Measurements from ENCODE around the gene ITPRIPL2. TPM values are rescaled to one million over a fixed set of nuclear protein-coding genes. Genes with fewer than 3 reads are reported as not detected.

Gene ITPRIPL2
- total RNA-seq, 2 donors from 2014 or later: 11.2 to 31.9 TPM

DNA sequence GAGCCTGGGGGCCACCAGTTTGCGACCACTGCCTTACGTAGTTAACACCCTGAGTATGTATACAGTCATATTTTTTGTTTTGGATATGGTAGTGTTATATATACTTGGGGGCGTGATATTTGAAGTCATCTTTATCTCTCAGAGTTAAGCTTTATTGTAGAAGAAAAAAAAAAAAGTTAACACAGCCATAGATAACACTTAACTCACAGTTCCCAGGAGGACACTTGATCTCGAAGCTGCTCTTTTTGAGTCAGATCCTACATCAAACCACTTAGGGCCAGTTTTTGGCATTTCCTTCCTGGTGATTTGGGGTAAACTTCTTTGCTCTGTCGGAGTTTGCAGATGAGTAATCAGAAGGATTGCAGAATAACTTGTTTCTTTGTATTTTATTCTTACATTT is 5.8 kb downstream of the ITPRIPL2 start:
- Mint-ChIP-seq H3K4me1 (ENCODE audit: low read depth in 2 of 2) (peaks cover 17 to 31% of the 10 kb centered on the region in 2 donors), H3K27ac (peak overlapping the region; percentile 80 to 96), H3K27me3 (peaks cover 0 to 10% of the 10 kb centered on the region in 2 donors), H3K4me3 (peak overlapping the region; percentile 90), H3K36me3 (no peaks in the 10 kb centered on the region), H3K9me3 (no peaks in the 10 kb centered on the region)
- peak; percentile 72 to 77 for ATAC-seq
- DNase-seq (ENCODE audit: low spot score): no peak

DNA sequence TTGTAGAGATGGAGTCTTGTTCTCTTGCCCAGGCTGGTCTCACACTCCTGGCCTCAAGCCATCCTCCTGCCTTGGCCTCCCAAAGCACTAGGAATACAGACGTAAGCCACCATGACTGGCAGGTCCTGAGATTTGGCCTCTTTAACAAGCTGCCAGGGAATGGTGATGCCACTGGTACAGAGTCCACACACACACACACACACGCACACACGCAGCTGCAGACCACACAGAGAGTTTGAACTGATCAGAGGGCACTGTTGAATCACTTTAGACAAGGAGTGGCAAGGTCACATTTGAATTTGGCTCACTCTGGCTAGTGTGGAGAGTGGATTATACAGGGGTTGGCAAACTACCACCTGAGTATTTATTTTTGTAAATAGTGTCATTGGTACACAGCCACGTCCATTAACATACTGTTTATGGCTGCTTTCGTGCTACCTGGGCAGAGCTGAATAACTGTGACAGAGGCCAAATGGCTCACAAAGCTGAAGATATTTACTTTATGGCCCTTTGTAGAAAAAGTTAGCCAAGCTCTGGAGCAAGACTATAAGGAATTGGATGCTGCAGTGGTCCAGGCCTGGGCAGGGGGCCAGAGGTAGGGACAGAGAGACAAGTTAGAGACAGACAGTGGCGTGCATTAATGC is 9.9 kb downstream of the ITPRIPL2 start:
- H3K36me3 Mint-ChIP-seq: no peaks in the 10 kb centered on the region
- H3K4me3 Mint-ChIP-seq: no peak overlapping the region
- ATAC-seq: no peak
- peaks cover 15 to 21% of the 10 kb centered on the region in 2 donors for H3K4me1 Mint-ChIP-seq (ENCODE audit: low read depth in 2 of 2)
- H3K27me3 Mint-ChIP-seq: peaks cover 0 to 11% of the 10 kb centered on the region in 2 donors
- no peaks in the 10 kb centered on the region for H3K9me3 Mint-ChIP-seq
- no peak for DNase-seq (ENCODE audit: low spot score)
- H3K27ac Mint-ChIP-seq: no peak overlapping the region

DNA sequence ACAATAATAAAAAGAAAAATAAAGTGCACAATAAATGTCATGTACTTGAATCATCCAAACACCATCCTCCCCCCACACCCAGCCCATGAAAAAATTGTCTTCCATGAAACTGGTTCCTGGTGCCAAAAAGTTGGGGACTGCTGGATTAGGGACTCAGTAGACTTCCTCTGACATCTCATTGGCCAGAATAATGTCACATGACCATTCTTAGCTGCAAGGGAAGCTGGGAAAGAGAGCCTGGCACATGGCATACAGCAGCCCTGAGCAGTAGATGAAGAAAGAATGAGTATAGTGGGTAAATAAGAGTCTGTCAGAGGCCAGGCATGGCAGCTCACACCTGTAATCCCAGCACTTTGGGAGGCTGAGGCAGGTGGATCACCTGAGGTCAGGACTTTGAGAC is 12.5 kb downstream of the ITPRIPL2 start:
- ATAC-seq: no peak
- Mint-ChIP-seq H3K4me3 (no peak overlapping the region), H3K9me3 (no peaks in the 10 kb centered on the region), H3K36me3 (no peaks in the 10 kb centered on the region), H3K27me3 (peaks cover 0 to 8% of the 10 kb centered on the region in 2 donors), H3K4me1 (ENCODE audit: low read depth in 2 of 2) (peaks cover 26 to 40% of the 10 kb centered on the region in 2 donors), H3K27ac (peak overlapping the region in 1 of 2 donors; percentile 69)
- no peak for DNase-seq (ENCODE audit: low spot score)

DNA sequence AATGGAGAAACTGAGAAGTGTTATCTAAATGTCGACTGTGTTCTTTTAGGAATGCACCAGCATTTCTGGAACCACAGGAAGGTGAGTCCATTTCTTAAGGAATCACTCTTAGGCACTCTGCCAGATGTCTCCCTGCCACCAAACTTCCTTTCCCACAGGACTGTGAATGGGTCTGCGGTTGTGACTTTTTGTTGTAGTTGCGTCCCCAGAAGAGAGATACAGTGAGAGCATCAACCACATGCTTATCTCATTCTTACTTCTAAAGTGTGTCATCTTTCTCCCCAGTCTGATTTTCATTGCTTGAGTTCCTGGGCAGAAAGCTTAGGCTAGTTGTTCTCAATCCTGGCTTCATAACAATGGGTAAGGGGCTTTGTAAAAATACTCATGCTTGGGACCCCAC is 13.4 kb downstream of the ITPRIPL2 start:
- H3K27ac Mint-ChIP-seq: peak overlapping the region; percentile 14 to 69
- H3K27me3 Mint-ChIP-seq: peaks cover 0 to 8% of the 10 kb centered on the region in 2 donors
- no peaks in the 10 kb centered on the region for H3K9me3 Mint-ChIP-seq
- no peaks in the 10 kb centered on the region for H3K36me3 Mint-ChIP-seq
- ATAC-seq (peak in 1 of 2 donors; percentile 76), DNase-seq (ENCODE audit: low spot score) (no peak)
- H3K4me1 Mint-ChIP-seq (ENCODE audit: low read depth in 2 of 2): peaks cover 28 to 46% of the 10 kb centered on the region in 2 donors
- peak overlapping the region; percentile 66 for H3K4me3 Mint-ChIP-seq

- Mint-ChIP-seq H3K4me1 (ENCODE audit: low read depth in 2 of 2) (peaks cover 25 to 42% of the 10 kb centered on the region in 2 donors), H3K36me3 (no peaks in the 10 kb centered on the region), H3K4me3 (peak overlapping the region; percentile 66), H3K27ac (peak overlapping the region; percentile 14 to 69), H3K27me3 (peaks cover 0 to 8% of the 10 kb centered on the region in 2 donors), H3K9me3 (no peaks in the 10 kb centered on the region)
- DNase-seq (ENCODE audit: low spot score): no peak
- peak in 1 of 2 donors; percentile 68 for ATAC-seq
Measured at GRCh38 chr16:19127674-19128131, 13.9 kb downstream of the ITPRIPL2 start.

- Mint-ChIP-seq H3K4me1 (ENCODE audit: low read depth in 2 of 2) (peaks cover 24 to 41% of the 10 kb centered on the region in 2 donors), H3K9me3 (no peaks in the 10 kb centered on the region), H3K36me3 (no peaks in the 10 kb centered on the region), H3K4me3 (peak overlapping the region; percentile 41), H3K27ac (peak overlapping the region in 1 of 2 donors; percentile 28), H3K27me3 (peaks cover 0 to 8% of the 10 kb centered on the region in 2 donors)
- DNase-seq (ENCODE audit: low spot score) (no peak), ATAC-seq (no peak)
Measured at GRCh38 chr16:19128454-19129200, 14.9 kb downstream of the ITPRIPL2 start.

- peak in 1 of 2 donors; percentile 18 for ATAC-seq
- H3K27me3 Mint-ChIP-seq: peaks cover 0 to 8% of the 10 kb centered on the region in 2 donors
- H3K4me1 Mint-ChIP-seq (ENCODE audit: low read depth in 2 of 2): peaks cover 24 to 41% of the 10 kb centered on the region in 2 donors
- H3K9me3 Mint-ChIP-seq: no peaks in the 10 kb centered on the region
- H3K4me3 Mint-ChIP-seq: peak overlapping the region; percentile 83
- no peak for DNase-seq (ENCODE audit: low spot score)
- peak overlapping the region; percentile 93 to 96 for H3K27ac Mint-ChIP-seq
- no peaks in the 10 kb centered on the region for H3K36me3 Mint-ChIP-seq
Measured at GRCh38 chr16:19130385-19130784, 16.6 kb downstream of the ITPRIPL2 start.

- Mint-ChIP-seq H3K36me3 (no peaks in the 10 kb centered on the region), H3K4me1 (ENCODE audit: low read depth in 2 of 2) (peaks cover 24 to 41% of the 10 kb centered on the region in 2 donors), H3K27me3 (peaks cover 0 to 6% of the 10 kb centered on the region in 2 donors), H3K27ac (peak overlapping the region; percentile 93 to 96), H3K9me3 (no peaks in the 10 kb centered on the region), H3K4me3 (peak overlapping the region; percentile 83)
- DNase-seq (ENCODE audit: low spot score): no peak
- peak; percentile 57 to 66 for ATAC-seq
Measured at GRCh38 chr16:19130852-19131824, 17.4 kb downstream of the ITPRIPL2 start.

DNA sequence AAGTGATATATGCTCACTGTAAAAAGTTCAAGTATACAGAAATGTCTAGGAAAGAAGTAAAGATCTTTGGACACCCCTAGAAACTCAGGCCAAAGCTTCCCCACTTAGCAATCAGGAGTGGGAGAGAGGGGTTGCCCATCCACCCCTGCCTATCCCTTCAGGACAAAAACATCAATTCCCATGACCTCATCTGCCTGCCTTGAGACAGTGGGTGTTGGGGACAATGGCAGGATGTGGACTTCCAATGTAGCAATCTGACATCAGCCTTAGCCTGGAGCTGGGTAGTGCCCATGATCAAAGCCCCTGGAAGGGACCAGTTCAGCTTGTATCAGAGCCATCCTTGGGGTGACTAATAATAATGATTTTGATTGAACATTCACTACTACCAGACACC is 18.1 kb downstream of the ITPRIPL2 start:
- H3K9me3 Mint-ChIP-seq: no peaks in the 10 kb centered on the region
- H3K4me3 Mint-ChIP-seq: peak overlapping the region; percentile 83
- peaks cover 0 to 8% of the 10 kb centered on the region in 2 donors for H3K27me3 Mint-ChIP-seq
- H3K27ac Mint-ChIP-seq: peak overlapping the region; percentile 93 to 96
- H3K4me1 Mint-ChIP-seq (ENCODE audit: low read depth in 2 of 2): peaks cover 24 to 41% of the 10 kb centered on the region in 2 donors
- ATAC-seq (no peak), DNase-seq (ENCODE audit: low spot score) (no peak)
- no peaks in the 10 kb centered on the region for H3K36me3 Mint-ChIP-seq

GRCh38 chr16:19132255-19132654 is 18.5 kb downstream of the ITPRIPL2 start:
- Mint-ChIP-seq H3K4me3 (no peak overlapping the region), H3K36me3 (no peaks in the 10 kb centered on the region), H3K4me1 (ENCODE audit: low read depth in 2 of 2) (peaks cover 24 to 37% of the 10 kb centered on the region in 2 donors), H3K9me3 (no peaks in the 10 kb centered on the region), H3K27me3 (peaks cover 0 to 8% of the 10 kb centered on the region in 2 donors), H3K27ac (peak overlapping the region in 1 of 2 donors; percentile 96)
- DNase-seq (ENCODE audit: low spot score) (no peak), ATAC-seq (no peak)

DNA sequence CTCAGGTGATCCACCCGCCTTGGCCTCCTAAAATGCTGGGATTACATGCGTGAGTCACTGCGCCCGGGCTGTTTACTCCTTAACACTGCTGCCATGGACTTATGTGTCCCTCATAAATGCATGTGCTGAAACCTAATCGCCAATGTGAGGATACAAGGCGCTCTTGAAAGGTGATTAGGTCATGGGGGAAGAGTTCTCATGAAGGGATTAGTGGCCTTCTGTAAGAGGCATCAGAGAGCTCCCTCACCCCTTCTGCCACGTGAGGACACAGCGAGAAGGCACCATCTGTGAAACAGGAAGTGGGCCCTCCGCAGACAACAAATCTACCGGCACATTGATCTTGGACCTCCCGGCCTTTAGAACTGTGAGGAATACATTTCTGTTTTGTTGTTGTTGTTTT is 19.1 kb downstream of the ITPRIPL2 start:
- Mint-ChIP-seq H3K4me1 (ENCODE audit: low read depth in 2 of 2) (peaks cover 18 to 31% of the 10 kb centered on the region in 2 donors), H3K36me3 (no peaks in the 10 kb centered on the region), H3K9me3 (no peaks in the 10 kb centered on the region), H3K4me3 (no peak overlapping the region), H3K27me3 (peaks cover 0 to 3% of the 10 kb centered on the region in 2 donors), H3K27ac (no peak overlapping the region)
- ATAC-seq (no peak), DNase-seq (ENCODE audit: low spot score) (no peak)

GRCh38 chr16:19133600-19133999 is 19.8 kb downstream of the ITPRIPL2 start:
- H3K4me3 Mint-ChIP-seq: no peak overlapping the region
- H3K27me3 Mint-ChIP-seq: peaks cover under 1 to 3% of the 10 kb centered on the region in 2 donors
- H3K36me3 Mint-ChIP-seq: no peaks in the 10 kb centered on the region
- ATAC-seq (no peak), DNase-seq (ENCODE audit: low spot score) (no peak)
- H3K9me3 Mint-ChIP-seq: no peaks in the 10 kb centered on the region
- H3K4me1 Mint-ChIP-seq (ENCODE audit: low read depth in 2 of 2): peaks cover 18 to 31% of the 10 kb centered on the region in 2 donors
- H3K27ac Mint-ChIP-seq: no peak overlapping the region

DNA sequence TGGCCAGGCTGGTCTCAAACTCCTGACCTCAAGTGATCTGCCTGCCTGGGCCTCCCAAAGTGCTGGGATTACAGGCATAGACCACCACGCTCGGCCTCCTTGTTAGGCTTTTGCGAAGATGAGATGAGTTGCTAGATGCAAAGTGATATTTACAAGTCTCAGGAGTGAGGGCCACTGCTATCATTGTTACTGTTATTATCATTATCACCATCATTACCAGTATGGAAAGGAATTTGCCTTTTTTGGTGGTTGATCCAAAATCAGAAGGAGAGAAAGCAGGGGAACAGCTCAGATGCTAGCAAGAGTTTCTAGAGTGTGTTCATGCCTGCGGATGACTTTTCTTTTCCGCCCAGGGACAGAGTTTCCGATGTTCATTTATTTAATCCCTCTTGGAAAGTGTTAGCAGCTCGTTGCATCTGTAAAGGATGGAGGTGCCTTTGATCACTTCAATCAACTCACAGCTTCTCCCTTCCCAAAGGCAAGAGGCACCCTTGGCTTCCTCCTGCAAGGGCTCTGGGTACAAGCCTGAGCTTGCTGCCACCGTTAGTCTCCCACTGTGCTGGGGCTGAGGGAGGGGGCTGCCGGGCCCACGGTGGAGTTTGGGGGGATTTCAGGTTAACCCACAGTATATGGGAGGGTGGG is 21.6 kb downstream of the ITPRIPL2 start:
- no peak overlapping the region for H3K27ac Mint-ChIP-seq
- no peaks in the 10 kb centered on the region for H3K36me3 Mint-ChIP-seq
- no peak overlapping the region for H3K4me3 Mint-ChIP-seq
- no peak for ATAC-seq
- H3K9me3 Mint-ChIP-seq: no peaks in the 10 kb centered on the region
- peaks cover 12 to 16% of the 10 kb centered on the region in 2 donors for H3K4me1 Mint-ChIP-seq (ENCODE audit: low read depth in 2 of 2)
- no peak for DNase-seq (ENCODE audit: low spot score)
- H3K27me3 Mint-ChIP-seq: peaks cover 5 to 8% of the 10 kb centered on the region in 2 donors
